HEK293T (cell line): ENCODE measurements around the gene GLYATL2.

Source experiments
- CTCF ChIA-PET: fragments of 350-600 bp; formaldehyde crosslinking; extraction: SDS; loops from one replicate; lab custom pipeline; 2021; ENCODE audit warnings: antibody characterized with exemption, inconsistent platforms; lab: Yijun Ruan, JAX
- POLR2A ChIA-PET: fragments of 350-600 bp; formaldehyde crosslinking; extraction: SDS; loops from one replicate; lab custom pipeline; 2020; ENCODE audit warnings: antibody characterized with exemption, inconsistent platforms; lab: Yijun Ruan, JAX
- DNase-seq: peaks from one replicate; pipeline ENCODE4 v3.0.0; 2012; ENCODE audit warnings: mixed read lengths; ENCODE audit errors: extremely low spot score
- ARNT ChIP-seq: fragments of 450-650 bp; IDR thresholded peaks from 2 replicates; pipeline ENCODE4 v1.6.1; 2017; ENCODE audit warnings: mild to moderate bottlenecking
- BHLHE40 ChIP-seq: fragments of 450-650 bp; IDR thresholded peaks from 2 replicates; pipeline ENCODE4 v1.6.1; 2016; ENCODE audit warnings: mild to moderate bottlenecking, moderate library complexity, borderline replicate concordance
- CTBP1 ChIP-seq: fragments of 450-650 bp; IDR thresholded peaks from 2 replicates; pipeline ENCODE4 v1.6.1; 2016; ENCODE audit warnings: borderline replicate concordance
- ELF4 ChIP-seq: fragments of 450-650 bp; IDR thresholded peaks from 2 replicates; pipeline ENCODE4 v1.6.1; 2017; ENCODE audit warnings: antibody characterized with exemption
- FOXA1 ChIP-seq: fragments of 450-650 bp; IDR thresholded peaks from 2 replicates; pipeline ENCODE4 v1.6.1; 2016; ENCODE audit warnings: mild to moderate bottlenecking
- FOXK2 ChIP-seq: fragments of 450-650 bp; IDR thresholded peaks from 2 replicates; pipeline ENCODE4 v1.6.1; 2016; ENCODE audit warnings: mild to moderate bottlenecking
- FOXM1 ChIP-seq: fragments of 450-650 bp; IDR thresholded peaks from 2 replicates; pipeline ENCODE4 v1.6.1; 2017; ENCODE audit warnings: mild to moderate bottlenecking, borderline replicate concordance
- HDGF ChIP-seq: fragments of 450-650 bp; IDR thresholded peaks from 2 replicates; pipeline ENCODE4 v1.6.1; 2017; ENCODE audit warnings: antibody characterized with exemption, borderline replicate concordance
- L3MBTL2 ChIP-seq: fragments of 450-650 bp; conservative IDR thresholded peaks from 2 replicates; pipeline ENCODE4 v1.6.1; 2016; ENCODE audit warnings: mild to moderate bottlenecking
- LEF1 ChIP-seq: fragments of 450-650 bp; IDR thresholded peaks from 2 replicates; pipeline ENCODE4 v1.6.1; 2017; ENCODE audit warnings: mild to moderate bottlenecking, borderline replicate concordance
- NFRKB ChIP-seq: fragments of 450-650 bp; IDR thresholded peaks from 2 replicates; pipeline ENCODE4 v1.6.1; 2016; ENCODE audit warnings: mild to moderate bottlenecking, moderate library complexity
- PKNOX1 ChIP-seq: fragments of 450-650 bp; IDR thresholded peaks from 2 replicates; pipeline ENCODE4 v1.6.1; 2016
- SP1 ChIP-seq: fragments of 450-650 bp; IDR thresholded peaks from 2 replicates; pipeline ENCODE4 v1.6.1; 2017
- SUZ12 ChIP-seq: fragments of 450-650 bp; IDR thresholded peaks from 2 replicates; pipeline ENCODE4 v1.6.1; 2016; ENCODE audit warnings: mild to moderate bottlenecking
- TARDBP ChIP-seq: fragments of 450-650 bp; IDR thresholded peaks from 2 replicates; pipeline ENCODE4 v1.6.1; 2016
- ZNF384 ChIP-seq: fragments of 450-650 bp; IDR thresholded peaks from 2 replicates; pipeline ENCODE4 v1.6.1; 2016

Gene GLYATL2

GRCh38 chr11:58844361-58845005, at the start of gene GLYATL2:
TSS of gene GLYATL2 (minus strand) at chr11:58844704. CDS start at chr11:58839612, 5,092 bp downstream.
- no peak for DNase-seq
- ChIA-PET POLR2A (no interaction called here), CTCF (no interaction called here)
- TF ChIP-seq SP1: no peak
- TF ChIP-seq PKNOX1: no peak
- TF ChIP-seq ARNT: no peak
- no peak for TF ChIP-seq ELF4
- no peak for TF ChIP-seq FOXM1
- no peak for TF ChIP-seq LEF1

- DNase-seq: no peak
- POLR2A ChIA-PET: no interaction called here
- TF ChIP-seq FOXK2 (no peak), FOXM1 (no peak), PKNOX1 (no peak), BHLHE40 (no peak), FOXA1 (no peak), LEF1 (no peak), ELF4 (no peak), ZNF384 (no peak), SP1 (no peak), CTBP1 (no peak), NFRKB (no peak), ARNT (no peak), L3MBTL2 (no peak)
- CTCF ChIA-PET: no interaction called here
These were observed 49.4 kb upstream of the GLYATL2 start for GRCh38 chr11:58893899-58894298.

- no peak for TF ChIP-seq ZNF384
- no peak for TF ChIP-seq CTBP1
- no peak for TF ChIP-seq TARDBP
- TF ChIP-seq ARNT: no peak
- no peak for TF ChIP-seq SP1
- no peak for TF ChIP-seq HDGF
- TF ChIP-seq NFRKB: no peak
- no peak for TF ChIP-seq FOXA1
- no peak for TF ChIP-seq BHLHE40
- TF ChIP-seq L3MBTL2: no peak
- TF ChIP-seq SUZ12: no peak
- TF ChIP-seq LEF1: no peak
- TF ChIP-seq PKNOX1: no peak
- TF ChIP-seq FOXM1: no peak
- TF ChIP-seq FOXK2: no peak
- TF ChIP-seq ELF4: no peak
- no peak for DNase-seq
- POLR2A ChIA-PET: no interaction called here
- CTCF ChIA-PET: no interaction called here
These were observed 44.1 kb upstream of the GLYATL2 start for GRCh38 chr11:58888579-58888978.

GRCh38 chr11:58887452-58887851, 42.9 kb upstream of the GLYATL2 start:
- POLR2A ChIA-PET: no interaction called here
- DNase-seq: no peak
- CTCF ChIA-PET: no interaction called here

GRCh38 chr11:58880625-58881024, 36.1 kb upstream of the GLYATL2 start:
- DNase-seq: no peak

More at GRCh38 chr11:58887452-58887851, 42.9 kb upstream of the GLYATL2 start:
- TF ChIP-seq BHLHE40 (no peak), LEF1 (no peak), ARNT (no peak)

More at GRCh38 chr11:58880625-58881024, 36.1 kb upstream of the GLYATL2 start:
- ChIA-PET POLR2A (no interaction called here), CTCF (no interaction called here)
- TF ChIP-seq SUZ12 (no peak), HDGF (no peak), PKNOX1 (no peak), FOXK2 (no peak), FOXA1 (no peak), L3MBTL2 (no peak), CTBP1 (no peak), NFRKB (no peak), ARNT (no peak), TARDBP (no peak)
